Pericardium fibroblast (primary cell): ENCODE results near the gene C8A. TPM values are rescaled to one million over a fixed set of nuclear protein-coding genes. Genes with fewer than 3 reads are reported as not detected.

Experiments
- total RNA-seq: library from RNA; depleted of rRNA; stranded (reverse); fragments of >200 nt; gene quantifications from 2 replicates; pipeline ENCODE4 v1.2.3, GENCODE V29; 2015

C8A gene
- not detected in 2 replicates for total RNA-seq

GRCh38 chr1:56854521-56855099, at the start of gene C8A:
TSS of gene C8A (plus strand) at chr1:56854797. CDS start at chr1:56854902, 105 bp downstream.

GRCh38 chr1:56819387-56819899, 35.2 kb upstream of the C8A start, which contains the start of gene FYB2:
TSS of gene FYB2 (minus strand) at chr1:56819404. CDS start at chr1:56819290, 114 bp downstream.

GRCh38 chr1:56965916-56966697, 111.5 kb downstream of the C8A start, which contains the start of gene C8B:
TSS of gene C8B (minus strand) at chr1:56966015. CDS start at chr1:56965948, 67 bp downstream.

Other genes starting within 250 kb of the C8A start
- 0.12 and 0.17 TPM in 2 replicates for gene PRKAA2, start 209.5 kb upstream of the C8A start, total RNA-seq
- gene FYB2, start 35.4 kb upstream of the C8A start, total RNA-seq: not detected in 2 replicates
- not detected in 2 replicates for gene C8B, start 111.2 kb downstream of the C8A start, total RNA-seq